ENCODE data around the gene C11orf91. TPM values are rescaled to one million over a fixed set of nuclear protein-coding genes. Genes with fewer than 3 reads are reported as not detected.

The C11orf91 gene
- total RNA-seq, 4 donors from 2014 or later = not detected

- no peaks in the 10 kb centered on the region for H3K9me3 ChIP-seq
- H3K36me3 ChIP-seq = no peaks in the 10 kb centered on the region
- H3K27ac ChIP-seq (replicated peaks in 1 of 4) = no peak overlapping the region
- peaks cover 0 to 6% (median 0%) of the 10 kb centered on the region in 4 donors for H3K27me3 ChIP-seq
- no peak for TF ChIP-seq EP300 (IDR thresholded peaks at IDR 0.05)
- TF ChIP-seq POLR2AphosphoS5 (IDR thresholded peaks at IDR 0.05) = no peak
- TF ChIP-seq, protein P1, sequence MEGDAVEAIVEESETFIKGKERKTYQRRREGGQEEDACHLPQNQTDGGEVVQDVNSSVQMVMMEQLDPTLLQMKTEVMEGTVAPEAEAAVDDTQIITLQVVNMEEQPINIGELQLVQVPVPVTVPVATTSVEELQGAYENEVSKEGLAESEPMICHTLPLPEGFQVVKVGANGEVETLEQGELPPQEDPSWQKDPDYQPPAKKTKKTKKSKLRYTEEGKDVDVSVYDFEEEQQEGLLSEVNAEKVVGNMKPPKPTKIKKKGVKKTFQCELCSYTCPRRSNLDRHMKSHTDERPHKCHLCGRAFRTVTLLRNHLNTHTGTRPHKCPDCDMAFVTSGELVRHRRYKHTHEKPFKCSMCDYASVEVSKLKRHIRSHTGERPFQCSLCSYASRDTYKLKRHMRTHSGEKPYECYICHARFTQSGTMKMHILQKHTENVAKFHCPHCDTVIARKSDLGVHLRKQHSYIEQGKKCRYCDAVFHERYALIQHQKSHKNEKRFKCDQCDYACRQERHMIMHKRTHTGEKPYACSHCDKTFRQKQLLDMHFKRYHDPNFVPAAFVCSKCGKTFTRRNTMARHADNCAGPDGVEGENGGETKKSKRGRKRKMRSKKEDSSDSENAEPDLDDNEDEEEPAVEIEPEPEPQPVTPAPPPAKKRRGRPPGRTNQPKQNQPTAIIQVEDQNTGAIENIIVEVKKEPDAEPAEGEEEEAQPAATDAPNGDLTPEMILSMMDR (IDR thresholded peaks at IDR 0.05) = no peak
- no peak for TF ChIP-seq POLR2A (IDR thresholded peaks at IDR 0.05; ENCODE audit: low read depth)
- intact Hi-C loops (cut with DNase I) = no loop called here
- DNase-seq (ENCODE audit: extremely low spot score) = no peak
- 93% methylated on average over 2 of the region's 4 CpGs for WGBS
- no peak overlapping the region for H3K4me3 ChIP-seq
- no peaks in the 10 kb centered on the region for H3K4me1 ChIP-seq
These were observed 39.7 kb downstream of the C11orf91 start for GRCh38 chr11:33660962-33661361.

DNA sequence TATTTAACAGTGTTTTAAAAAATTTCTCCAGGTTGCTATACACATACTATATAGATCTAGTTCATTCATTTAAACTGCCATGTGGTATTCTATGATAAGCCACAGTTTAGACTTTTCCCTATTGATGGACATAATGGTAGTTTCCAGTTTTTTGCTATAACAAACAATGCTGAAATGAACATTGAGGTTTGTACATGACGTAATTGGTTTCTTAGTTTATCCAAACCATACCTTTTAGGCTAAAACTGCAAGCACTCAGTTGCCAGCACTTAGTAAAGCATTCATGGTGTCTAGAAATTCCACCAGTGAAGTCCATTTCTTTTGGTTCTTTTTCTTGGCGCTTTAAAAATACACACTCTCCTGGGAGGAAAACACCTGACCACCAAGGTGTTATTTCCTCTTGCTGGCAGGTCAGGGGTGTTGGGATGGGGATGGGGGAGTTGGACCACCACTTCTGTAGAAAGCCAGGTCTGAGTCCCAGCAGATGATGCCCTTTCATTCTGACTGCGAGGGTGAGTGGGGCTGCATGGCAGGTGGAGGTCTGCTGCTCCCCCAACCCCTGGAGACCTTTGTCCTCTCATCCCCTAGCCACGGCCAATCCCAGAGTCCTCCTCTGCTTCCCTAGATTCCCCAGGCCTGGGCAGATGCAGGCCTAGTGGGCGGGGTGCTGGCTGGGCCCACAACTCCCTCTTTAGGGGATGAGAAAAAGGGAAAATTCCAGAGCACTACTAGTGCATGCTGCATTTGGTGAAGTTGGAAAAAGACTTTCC, 41.1 kb downstream of the C11orf91 start:
- TF ChIP-seq POLR2A (IDR thresholded peaks at IDR 0.05; ENCODE audit: low read depth) = no peak
- TF ChIP-seq POLR2AphosphoS5 (IDR thresholded peaks at IDR 0.05) = no peak
- TF ChIP-seq, protein P1 (IDR thresholded peaks at IDR 0.05) = no peak
- no peak for TF ChIP-seq EP300 (IDR thresholded peaks at IDR 0.05)
- Histone ChIP-seq H3K9me3 (no peaks in the 10 kb centered on the region), H3K4me3 (no peak overlapping the region), H3K27ac (replicated peaks in 1 of 4) (no peak overlapping the region), H3K4me1 (no peaks in the 10 kb centered on the region), H3K36me3 (no peaks in the 10 kb centered on the region), H3K27me3 (no peaks in the 10 kb centered on the region)
- 80% methylated on average over 5 of the region's 5 CpGs for WGBS
- intact Hi-C loops (cut with DNase I) = no loop called here
- DNase-seq (ENCODE audit: extremely low spot score) = no peak

- no peaks in the 10 kb centered on the region for H3K4me1 ChIP-seq
- DNase-seq (ENCODE audit: extremely low spot score) = no peak
- H3K9me3 ChIP-seq = no peaks in the 10 kb centered on the region
- intact Hi-C loops (cut with DNase I) = no loop called here
- no peaks in the 10 kb centered on the region for H3K36me3 ChIP-seq
- no peaks in the 10 kb centered on the region for H3K27me3 ChIP-seq
- no peak overlapping the region for H3K4me3 ChIP-seq
- TF ChIP-seq POLR2A (IDR thresholded peaks at IDR 0.05; ENCODE audit: low read depth) = no peak
- no peak for TF ChIP-seq POLR2AphosphoS5 (IDR thresholded peaks at IDR 0.05)
- no peak for TF ChIP-seq EP300 (IDR thresholded peaks at IDR 0.05)
- TF ChIP-seq, protein P1 (IDR thresholded peaks at IDR 0.05) = no peak
- H3K27ac ChIP-seq (replicated peaks in 1 of 4) = no peak overlapping the region
- WGBS = 81% methylated on average over 22 of the region's 22 CpGs
These were observed 42.3 kb downstream of the C11orf91 start for GRCh38 chr11:33658195-33658900.

- WGBS = 89% methylated on average over 3 of the region's 3 CpGs
- intact Hi-C loops (cut with DNase I) = no loop called here
- Histone ChIP-seq H3K36me3 (no peaks in the 10 kb centered on the region), H3K4me3 (no peak overlapping the region), H3K9me3 (no peaks in the 10 kb centered on the region), H3K4me1 (peaks cover 0 to 3% (median 2%) of the 10 kb centered on the region in 4 donors), H3K27ac (replicated peaks in 1 of 4) (no peak overlapping the region), H3K27me3 (no peaks in the 10 kb centered on the region)
- TF ChIP-seq POLR2A (IDR thresholded peaks at IDR 0.05; ENCODE audit: low read depth) (no peak), POLR2AphosphoS5 (IDR thresholded peaks at IDR 0.05) (no peak), EP300 (IDR thresholded peaks at IDR 0.05) (no peak)
- TF ChIP-seq, protein P1 (IDR thresholded peaks at IDR 0.05) = no peak
- no peak for DNase-seq (ENCODE audit: extremely low spot score)
These were observed 42.9 kb downstream of the C11orf91 start for GRCh38 chr11:33657757-33658156.

Data from esophagus muscularis mucosa (tissue), 4 donors.